H9 (cell line): Measurements from ENCODE around the gene SPEN. TPM values are rescaled to one million over a fixed set of nuclear protein-coding genes. Genes with fewer than 3 reads are reported as not detected.

Source experiments
- DNase-seq: peaks from one replicate; pipeline ENCODE4 v3.0.0-alpha.2; 2017
- H2AFZ ChIP-seq: one replicate; pipeline ENCODE4 v1.6.1; 2013; ENCODE audit warnings: mild to moderate bottlenecking, low read length, control low read depth, moderate library complexity
- H2AK5ac ChIP-seq: 2 replicates; pipeline ENCODE4 v1.6.1; 2013; ENCODE audit warnings: low read length, control low read depth, mixed read lengths; ENCODE audit not compliant: insufficient read length
- H2BK120ac ChIP-seq: one replicate; pipeline ENCODE4 v1.6.1; 2013; ENCODE audit warnings: low read depth, mild to moderate bottlenecking, low read length, control low read depth, inconsistent platforms; ENCODE audit not compliant: poor library complexity, severe bottlenecking
- H2BK12ac ChIP-seq: 2 replicates; pipeline ENCODE4 v1.6.1; 2013; ENCODE audit warnings: low read length, control low read depth, mixed read lengths, low read depth; ENCODE audit not compliant: insufficient read length
- H2BK15ac ChIP-seq: 2 replicates; pipeline ENCODE4 v1.6.1; 2013; ENCODE audit warnings: low read depth, low read length, control low read depth
- H2BK20ac ChIP-seq: one replicate; pipeline ENCODE4 v1.6.1; 2013; ENCODE audit warnings: low read depth, mild to moderate bottlenecking, low read length, control low read depth, inconsistent platforms; ENCODE audit not compliant: poor library complexity, severe bottlenecking
- H2BK5ac ChIP-seq: 2 replicates; pipeline ENCODE4 v1.6.1; 2013; ENCODE audit warnings: low read length, control low read depth, mixed read lengths; ENCODE audit not compliant: insufficient read length
- H3K14ac ChIP-seq: 2 replicates; pipeline ENCODE4 v1.6.1; 2013; ENCODE audit warnings: low read length, control low read depth; ENCODE audit not compliant: insufficient read depth
- H3K18ac ChIP-seq: 2 replicates; pipeline ENCODE4 v1.6.1; 2013; ENCODE audit warnings: low read depth, mild to moderate bottlenecking, mixed read lengths, low read length, control low read depth; ENCODE audit not compliant: insufficient read length
- H3K23ac ChIP-seq: 2 replicates; pipeline ENCODE4 v1.6.1; 2013; ENCODE audit warnings: low read length, control low read depth, mixed read lengths, low read depth; ENCODE audit not compliant: insufficient read length
- H3K23me2 ChIP-seq: 2 replicates; pipeline ENCODE4 v1.6.1; 2013; ENCODE audit warnings: low read depth, mild to moderate bottlenecking, mixed read lengths, low read length, control low read depth; ENCODE audit not compliant: insufficient read length, poor library complexity, severe bottlenecking
- H3K27ac ChIP-seq: 2 replicates; pipeline ENCODE4 v1.5.1; 2013; ENCODE audit warnings: low read length, control low read depth, mixed read lengths, low read depth; ENCODE audit not compliant: insufficient read length
- H3K27me3 ChIP-seq: 2 replicates; pipeline ENCODE4 v1.6.1; 2013; ENCODE audit warnings: low read length, control low read depth, inconsistent platforms; ENCODE audit not compliant: insufficient read depth
- H3K4ac ChIP-seq: 2 replicates; pipeline ENCODE4 v1.6.1; 2013; ENCODE audit warnings: low read depth, mild to moderate bottlenecking, control low read depth, inconsistent platforms, low read length, moderate library complexity
- H3K4me1 ChIP-seq: 2 replicates; pipeline ENCODE4 v1.6.1; 2013; ENCODE audit warnings: low read length, control low read depth, inconsistent platforms; ENCODE audit not compliant: insufficient read depth
- H3K4me2 ChIP-seq: 2 replicates; pipeline ENCODE4 v1.6.1; 2013; ENCODE audit warnings: low read length, control low read depth, mixed read lengths; ENCODE audit not compliant: insufficient read length, insufficient read depth
- H3K56ac ChIP-seq: 2 replicates; pipeline ENCODE4 v1.6.1; 2013; ENCODE audit warnings: low read depth, mild to moderate bottlenecking, mixed read lengths, low read length, control low read depth; ENCODE audit not compliant: insufficient read length
- H3K79me1 ChIP-seq: 2 replicates; pipeline ENCODE4 v1.6.1; 2013; ENCODE audit warnings: low read depth, mild to moderate bottlenecking, moderate library complexity, low read length, control low read depth, inconsistent platforms; ENCODE audit not compliant: insufficient read depth, poor library complexity, severe bottlenecking
- H3K79me2 ChIP-seq: 2 replicates; pipeline ENCODE4 v1.6.1; 2013; ENCODE audit warnings: low read length, control low read depth, inconsistent platforms; ENCODE audit not compliant: insufficient read depth
- H3K9ac ChIP-seq: 2 replicates; pipeline ENCODE4 v1.6.1; 2013; ENCODE audit warnings: low read length, control low read depth, mixed read lengths; ENCODE audit not compliant: insufficient read length; ENCODE audit errors: extremely low read depth
- H3K9me3 ChIP-seq: one replicate; pipeline ENCODE4 v1.6.1; 2013; ENCODE audit warnings: low read depth, low read length, inconsistent platforms; ENCODE audit not compliant: control insufficient read depth
- H3T11ph ChIP-seq: one replicate; pipeline ENCODE4 v1.6.1; 2013; ENCODE audit warnings: mild to moderate bottlenecking, low read length, control low read depth, inconsistent platforms
- H4K20me1 ChIP-seq: one replicate; pipeline ENCODE4 v1.6.1; 2013; ENCODE audit not compliant: control insufficient read depth, insufficient read length, insufficient read depth
- H4K5ac ChIP-seq: 2 replicates; pipeline ENCODE4 v1.6.1; 2013; ENCODE audit warnings: low read depth, mild to moderate bottlenecking, mixed read lengths, low read length, control low read depth; ENCODE audit not compliant: insufficient read length
- H4K8ac ChIP-seq: replicated peaks from 2 replicates; pipeline ENCODE4 v1.6.1; 2013; ENCODE audit warnings: low read length, control low read depth, mixed read lengths, low read depth; ENCODE audit not compliant: insufficient read length
- H4K91ac ChIP-seq: 2 replicates; pipeline ENCODE4 v1.6.1; 2013; ENCODE audit warnings: low read depth, mild to moderate bottlenecking, moderate library complexity, mixed read lengths, low read length, control low read depth; ENCODE audit not compliant: insufficient read length
- H3K27ac Mint-ChIP-seq, 3 experiments: 2 replicates in 2 of 3; 3 replicates in 1 of 3; pipeline ENCODE4 v1.8.0; 2020 to 2021; ENCODE audit warnings: mixed read lengths in 3 of 3, mild to moderate bottlenecking in 1 of 3, moderate library complexity in 1 of 3
- H3K27me3 Mint-ChIP-seq: 2 replicates; pipeline ENCODE4 v1.8.0; 2021; ENCODE audit warnings: low read depth, mild to moderate bottlenecking, moderate library complexity, mixed read lengths
- H3K36me3 Mint-ChIP-seq, 3 experiments: 2 replicates in 2 of 3; 3 replicates in 1 of 3; pipeline ENCODE4 v1.8.0; 2020 to 2021; ENCODE audit warnings: low read depth in 3 of 3, mixed read lengths in 3 of 3; ENCODE audit not compliant: insufficient read depth in 1 of 3
- H3K4me1 Mint-ChIP-seq, 2 experiments: 2 replicates each; pipeline ENCODE4 v1.8.0; 2020; ENCODE audit warnings: mixed read lengths in 2 of 2
- H3K4me3 Mint-ChIP-seq, 2 experiments: 2 replicates in 1 of 2; 3 replicates in 1 of 2; pipeline ENCODE4 v1.8.0; 2020 to 2021; ENCODE audit warnings: mild to moderate bottlenecking in 2 of 2, mixed read lengths in 2 of 2, moderate library complexity in 1 of 2
- H3K9me3 Mint-ChIP-seq, 2 experiments: 2 replicates in 1 of 2; 3 replicates in 1 of 2; pipeline ENCODE4 v1.8.0; 2020; ENCODE audit warnings: mild to moderate bottlenecking in 2 of 2, mixed read lengths in 2 of 2, moderate library complexity in 1 of 2
- WGBS: extraction: QIAGEN DNeasy Blood & Tissue Kit; methylation state at CpG from one replicate; pipeline ENCODE4 v1.1.7; 2013; ENCODE audit warnings: missing lambda C conversion rate, low lambda C conversion rate, mixed read lengths; ENCODE audit not compliant: insufficient read length; ENCODE audit errors: extremely low coverage; 5-methylcytosine and 5-hydroxymethylcytosine counted together
- total RNA-seq: library from RNA; stranded (reverse); gene quantifications from 2 replicates; pipeline ENCODE4 v1.2.1, GENCODE V29; 2021
- TF ChIP-seq, protein P1 (sequence below): fragments of 200-600 bp; sonication (generic); conservative IDR thresholded peaks from 3 replicates; pipeline ENCODE4 v1.8.0; 2021; ENCODE audit warnings: antibody characterized with exemption, mild to moderate bottlenecking

Gene SPEN
- total RNA-seq, 1 experiment from 2014 or later = 59.6 TPM

DNA sequence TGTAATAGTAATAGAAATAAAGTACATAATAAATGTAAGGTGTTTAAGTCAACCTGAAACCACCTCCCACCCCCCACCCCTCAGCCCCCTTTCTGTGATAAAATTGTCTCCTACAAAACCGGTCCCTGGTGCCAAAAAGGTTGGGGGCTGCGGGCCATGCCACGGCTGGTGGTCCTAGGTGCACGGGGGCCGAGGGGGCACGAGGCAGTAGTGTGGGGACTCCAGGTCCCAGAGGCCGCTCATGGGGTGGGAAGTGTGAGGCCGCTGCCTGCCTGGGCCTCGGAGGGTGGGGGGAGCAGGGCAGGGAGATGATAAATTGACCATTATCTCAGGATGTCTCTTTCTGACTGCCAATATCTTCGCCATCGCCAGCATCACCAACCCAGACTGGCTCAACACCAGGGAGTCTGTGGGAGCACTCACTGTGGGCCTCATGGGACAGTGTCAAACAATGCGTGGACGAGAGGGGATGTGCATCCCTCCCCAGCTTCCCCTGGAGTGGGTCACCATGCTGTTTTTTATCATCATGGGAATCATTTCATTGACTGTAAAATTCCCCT, 121.9 kb downstream of the SPEN start:
- Histone ChIP-seq H3T11ph (no peak overlapping the region), H2BK12ac (no peak overlapping the region), H2AFZ (no peak overlapping the region), H2BK15ac (no peak overlapping the region), H2BK5ac (no peak overlapping the region), H3K4me2 (no peak overlapping the region), H4K8ac (no peak overlapping the region), H4K5ac (no peak overlapping the region), H4K91ac (no peak overlapping the region), H4K20me1 (no peaks in the 10 kb centered on the region), H3K23me2 (no peaks in the 10 kb centered on the region), H3K9me3 (no peaks in the 10 kb centered on the region), H3K56ac (no peak overlapping the region), H2BK120ac (no peak overlapping the region), H3K79me2 (no peaks in the 10 kb centered on the region), H3K23ac (no peak overlapping the region), H3K9ac (no peak overlapping the region), H3K79me1 (no peaks in the 10 kb centered on the region), H3K27ac (no peak overlapping the region), H3K4ac (no peak overlapping the region), H2BK20ac (no peak overlapping the region), H3K27me3 (no peaks in the 10 kb centered on the region), H3K4me1 (no peaks in the 10 kb centered on the region), H2AK5ac (no peak overlapping the region), H3K14ac (no peak overlapping the region), H3K18ac (no peak overlapping the region)
- TF ChIP-seq, protein P1, sequence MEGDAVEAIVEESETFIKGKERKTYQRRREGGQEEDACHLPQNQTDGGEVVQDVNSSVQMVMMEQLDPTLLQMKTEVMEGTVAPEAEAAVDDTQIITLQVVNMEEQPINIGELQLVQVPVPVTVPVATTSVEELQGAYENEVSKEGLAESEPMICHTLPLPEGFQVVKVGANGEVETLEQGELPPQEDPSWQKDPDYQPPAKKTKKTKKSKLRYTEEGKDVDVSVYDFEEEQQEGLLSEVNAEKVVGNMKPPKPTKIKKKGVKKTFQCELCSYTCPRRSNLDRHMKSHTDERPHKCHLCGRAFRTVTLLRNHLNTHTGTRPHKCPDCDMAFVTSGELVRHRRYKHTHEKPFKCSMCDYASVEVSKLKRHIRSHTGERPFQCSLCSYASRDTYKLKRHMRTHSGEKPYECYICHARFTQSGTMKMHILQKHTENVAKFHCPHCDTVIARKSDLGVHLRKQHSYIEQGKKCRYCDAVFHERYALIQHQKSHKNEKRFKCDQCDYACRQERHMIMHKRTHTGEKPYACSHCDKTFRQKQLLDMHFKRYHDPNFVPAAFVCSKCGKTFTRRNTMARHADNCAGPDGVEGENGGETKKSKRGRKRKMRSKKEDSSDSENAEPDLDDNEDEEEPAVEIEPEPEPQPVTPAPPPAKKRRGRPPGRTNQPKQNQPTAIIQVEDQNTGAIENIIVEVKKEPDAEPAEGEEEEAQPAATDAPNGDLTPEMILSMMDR = no peak
- no peak for DNase-seq
- no peaks in the 10 kb centered on the region for H3K27me3 Mint-ChIP-seq
- peaks cover 24 to 44% (median 34%) of the 10 kb centered on the region in 3 experiments for H3K36me3 Mint-ChIP-seq
- no CpG with 5 or more reads among the region's 13 CpGs for WGBS
- peaks cover 4 to 11% of the 10 kb centered on the region in 2 experiments; a peak in 4 of 5 replicates for H3K9me3 Mint-ChIP-seq
- H3K4me3 Mint-ChIP-seq = no peak overlapping the region
- H3K27ac Mint-ChIP-seq = no peak overlapping the region
- H3K4me1 Mint-ChIP-seq = no peaks in the 10 kb centered on the region
